GM23248 (cell line): ENCODE data around the gene ERBB3. TPM values are rescaled to one million over a fixed set of nuclear protein-coding genes. Genes with fewer than 3 reads are reported as not detected.
A peak's percentile ranks its signal among the peaks of the same experiment; 100 is the strongest.

Experiments
- DNase-seq: peaks from one replicate; pipeline ENCODE4 v3.0.0-alpha.2; 2015
- H2AFZ ChIP-seq: fragments of 200-600 bp; sonication (generic); 2 replicates; pipeline ENCODE4 v1.6.1; 2016; ENCODE audit warnings: antibody characterized with exemption
- H3F3A ChIP-seq: fragments of 200-600 bp; sonication (generic); 2 replicates; pipeline ENCODE4 v1.6.1; 2016; ENCODE audit warnings: mild to moderate bottlenecking, antibody characterized with exemption, mixed run types; ENCODE audit not compliant: insufficient read depth
- H3K27ac ChIP-seq: fragments of 200-600 bp; sonication (generic); 2 replicates; pipeline ENCODE4 v1.5.1; 2016; ENCODE audit warnings: mild to moderate bottlenecking
- H3K27me3 ChIP-seq: fragments of 200-600 bp; sonication (generic); replicated peaks from 2 replicates; pipeline ENCODE4 v1.6.1; 2016; ENCODE audit warnings: mild to moderate bottlenecking; ENCODE audit not compliant: insufficient read depth
- H3K36me3 ChIP-seq: fragments of 200-600 bp; sonication (generic); 2 replicates; pipeline ENCODE4 v1.6.1; 2016; ENCODE audit warnings: low read depth, mild to moderate bottlenecking
- H3K4me1 ChIP-seq: fragments of 200-600 bp; sonication (generic); 2 replicates; pipeline ENCODE4 v1.6.1; 2016; ENCODE audit warnings: mild to moderate bottlenecking; ENCODE audit not compliant: insufficient read depth
- H3K4me2 ChIP-seq: fragments of 200-600 bp; sonication (generic); one replicate; pipeline ENCODE4 v1.6.1; 2016; ENCODE audit warnings: mild to moderate bottlenecking; ENCODE audit not compliant: unreplicated experiment
- H3K4me3 ChIP-seq: fragments of 200-600 bp; sonication (generic); 2 replicates; pipeline ENCODE4 v1.5.1; 2016; ENCODE audit warnings: mild to moderate bottlenecking
- H3K79me2 ChIP-seq: fragments of 200-600 bp; sonication (generic); 2 replicates; pipeline ENCODE4 v1.6.1; 2016; ENCODE audit warnings: mild to moderate bottlenecking; ENCODE audit not compliant: insufficient read depth
- H3K9ac ChIP-seq: fragments of 200-600 bp; sonication (generic); 2 replicates; pipeline ENCODE4 v1.6.1; 2016; ENCODE audit warnings: mild to moderate bottlenecking
- H3K9me2 ChIP-seq: fragments of 200-600 bp; sonication (generic); 2 replicates; pipeline ENCODE4 v1.6.1; 2016; ENCODE audit warnings: mixed run types, mild to moderate bottlenecking, moderate library complexity; ENCODE audit not compliant: insufficient read depth
- H3K9me3 ChIP-seq: fragments of 200-600 bp; sonication (generic); one replicate; pipeline ENCODE4 v1.6.1; 2017; ENCODE audit warnings: low read depth
- H4K20me1 ChIP-seq: fragments of 200-600 bp; sonication (generic); 2 replicates; pipeline ENCODE4 v1.6.0; 2016; ENCODE audit not compliant: insufficient read depth
- EZH2 ChIP-seq: fragments of 200-600 bp; sonication (generic); IDR thresholded peaks from 2 replicates; pipeline ENCODE4 v1.6.1; 2018; ENCODE audit warnings: antibody characterized with exemption, mild to moderate bottlenecking; ENCODE audit not compliant: insufficient read depth, poor library complexity, severe bottlenecking
- EZH2phosphoT487 ChIP-seq: fragments of 200-600 bp; sonication (generic); IDR thresholded peaks from 2 replicates; pipeline ENCODE4 v1.6.1; 2018; ENCODE audit warnings: antibody characterized with exemption, moderate library complexity, mild to moderate bottlenecking, low read depth; ENCODE audit not compliant: insufficient read depth
- WGBS, 2 experiments: methylation state at CpG; one replicate each; pipeline ENCODE4 v1.1.6; 2015 to 2017; ENCODE audit warnings: low lambda C conversion rate in 2 of 2, low coverage in 1 of 2; ENCODE audit errors: missing lambda C conversion rate in 2 of 2; 5-methylcytosine and 5-hydroxymethylcytosine counted together
- in situ Hi-C: fragments of 300-500 bp; cut with MboI; formaldehyde crosslinking; loops from 2 replicates; pipeline ENCODE4 v1.15.0; 2020
- polyA plus RNA-seq: library from polyadenylated mRNA; unstranded; fragments of >200 nt; fragmentation: Nextera tagmentation; extraction: Ambion mirVana; gene quantifications from 2 replicates; pipeline ENCODE4 v1.2.1, GENCODE V29; 2016
- total RNA-seq: library from RNA; depleted of rRNA; stranded (reverse); fragments of >200 nt; shearing (Covaris generic); gene quantifications from 2 replicates; pipeline ENCODE4 v1.2.3, GENCODE V29; 2014

ERBB3 gene
- total and polyA plus RNA-seq, 2 experiments from 2014 or later: 1.9 to 3.5 TPM

DNA sequence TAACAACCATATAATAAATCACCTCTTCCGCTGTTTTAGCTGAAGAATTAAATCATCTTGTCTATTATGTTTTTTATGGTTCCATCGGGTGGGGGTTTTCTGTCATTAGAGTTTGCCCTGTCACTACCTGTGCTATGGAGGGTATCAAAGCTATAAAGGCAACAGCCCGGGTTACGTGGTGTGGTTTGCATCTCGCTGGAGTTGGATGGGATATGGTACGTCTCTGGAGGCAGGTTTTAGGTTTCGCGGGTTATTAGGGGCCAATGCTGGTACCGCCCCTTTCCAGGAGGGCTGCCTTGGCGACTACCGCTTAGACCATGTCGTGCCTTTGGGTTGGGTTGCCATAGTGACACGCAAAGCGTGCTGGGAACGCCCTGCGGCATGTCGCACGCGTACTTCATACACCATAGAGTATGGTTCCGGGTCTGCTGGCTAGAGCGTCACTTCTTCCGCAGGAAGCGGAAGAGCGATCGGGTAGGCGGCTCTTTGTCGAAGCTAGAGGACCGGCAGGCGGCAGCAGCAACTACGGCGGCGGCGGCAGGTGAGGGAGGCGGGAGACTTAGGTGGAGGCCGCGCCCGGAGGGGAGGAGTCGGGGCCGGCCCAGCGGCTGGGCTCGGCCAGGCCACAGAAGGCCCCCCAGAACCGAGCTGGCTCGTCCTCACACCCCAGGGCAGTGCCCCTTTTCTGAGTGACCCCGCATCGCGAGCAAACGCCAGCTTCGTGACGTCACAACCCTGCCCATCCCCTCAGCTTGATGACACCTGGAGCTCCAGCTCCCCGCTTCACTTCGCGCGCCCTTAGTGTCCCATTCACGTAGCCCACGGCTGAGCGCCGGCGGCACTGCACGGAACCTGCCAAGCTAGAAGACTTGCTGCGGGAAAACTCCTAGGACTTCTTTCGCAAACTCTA is 38.1 kb downstream of the ERBB3 start, which contains the start of gene ZC3H10:
Gene ZC3H10 (plus strand): TSS at position 489 of the 910 bp plus-strand sequence. CDS start 2,297 bp downstream, outside the sequence.
- DNase-seq: peak; percentile 100
- H2AFZ ChIP-seq: peak within 1 kb of the TSS; percentile 47
- peaks cover 18% of the 10 kb centered on the region for H3K4me1 ChIP-seq
- WGBS, 2 experiments: 0 to 1% methylated on average over 57 to 61 of the region's 61 CpGs
- H3F3A ChIP-seq: peaks cover 46% of the 10 kb centered on the region
- H3K27me3 ChIP-seq: no peaks in the 10 kb centered on the region
- H3K79me2 ChIP-seq: peaks cover 29% of the 10 kb centered on the region
- H3K9ac ChIP-seq: peak within 1 kb of the TSS; percentile 99
- H3K9me3 ChIP-seq: no peaks in the 10 kb centered on the region
- in situ Hi-C loops: no loop called here
- peaks cover 7% of the 10 kb centered on the region for H3K36me3 ChIP-seq
- H3K9me2 ChIP-seq: no peaks in the 10 kb centered on the region
- no peaks in the 10 kb centered on the region for H4K20me1 ChIP-seq
- TF ChIP-seq EZH2phosphoT487: no peak
- H3K4me3 ChIP-seq: peak within 1 kb of the TSS; percentile 98
- peak within 1 kb of the TSS; percentile 95 for H3K27ac ChIP-seq
- peak within 1 kb of the TSS; percentile 86 for H3K4me2 ChIP-seq

DNA sequence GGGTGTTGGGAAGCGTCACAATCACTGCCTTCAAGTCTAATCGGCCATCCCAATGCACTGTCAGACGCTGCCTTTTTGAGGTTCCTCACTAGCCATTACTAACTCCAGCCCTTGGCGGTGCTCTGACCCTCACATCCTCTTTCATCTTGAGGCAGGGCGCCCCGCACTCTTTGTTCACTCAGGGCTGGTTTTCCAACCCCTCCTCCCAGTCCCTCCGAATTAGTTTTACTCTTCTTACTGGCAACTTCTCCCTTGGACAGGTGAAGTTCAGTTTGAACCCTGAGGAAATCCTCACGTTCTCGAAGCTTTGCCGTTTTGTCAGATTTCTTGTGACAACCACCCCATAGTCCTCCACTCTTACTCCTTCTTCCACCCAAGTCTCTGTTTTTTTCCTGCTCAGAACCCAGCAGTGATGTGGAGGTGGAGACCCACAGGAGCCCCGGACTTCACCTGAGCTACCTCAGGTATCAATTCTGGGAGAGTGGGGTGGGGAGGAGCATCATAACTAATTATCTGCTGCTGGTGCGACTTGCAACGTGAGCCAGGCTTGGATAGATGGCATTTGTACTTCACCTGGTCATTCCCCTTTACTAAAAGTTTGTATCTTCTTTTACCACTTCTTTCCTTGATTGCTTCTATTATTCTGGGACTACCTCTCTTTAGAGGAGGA is 38.9 kb downstream of the ERBB3 start:
- Histone ChIP-seq H3K9ac (peak overlapping the region; percentile 75), H3K4me3 (peak overlapping the region; percentile 98), H3F3A (peaks cover 39% of the 10 kb centered on the region), H3K9me3 (no peaks in the 10 kb centered on the region), H3K4me2 (peak overlapping the region; percentile 83), H2AFZ (peak overlapping the region; percentile 47), H3K27ac (peak overlapping the region; percentile 68), H3K9me2 (no peaks in the 10 kb centered on the region), H3K4me1 (peaks cover 18% of the 10 kb centered on the region), H3K36me3 (no peaks in the 10 kb centered on the region; the same call in 1 of the 2 replicates), H4K20me1 (no peaks in the 10 kb centered on the region), H3K79me2 (peaks cover 29% of the 10 kb centered on the region), H3K27me3 (no peaks in the 10 kb centered on the region)
- DNase-seq: no peak
- TF ChIP-seq EZH2phosphoT487: no peak
- TF ChIP-seq EZH2: no peak
- whole genome bisulfite sequencing, 2 experiments: 1 to 2% methylated on average over 13 of the region's 13 CpGs
- in situ Hi-C loops: no loop called here

DNA sequence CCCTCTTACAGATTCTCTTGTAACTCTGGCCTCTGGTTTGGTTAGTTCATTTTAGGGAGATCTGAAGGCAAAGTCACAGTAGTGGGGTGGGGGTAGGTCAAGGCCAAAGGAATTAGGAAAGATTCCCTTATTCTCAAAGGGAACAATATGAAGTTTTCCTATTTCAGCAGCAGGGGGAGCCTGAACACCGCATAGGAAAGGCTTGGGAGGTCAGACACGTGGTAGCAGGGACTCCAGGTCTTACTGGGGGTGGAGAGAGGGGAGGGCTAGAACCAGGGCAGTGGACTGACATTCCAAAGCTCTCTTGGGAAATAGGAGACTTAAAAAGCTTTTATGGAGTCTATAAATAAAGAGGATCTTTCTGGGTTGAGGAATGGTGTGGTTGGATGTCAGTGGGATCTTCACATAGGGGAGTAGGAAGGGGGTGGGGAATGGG is 39.4 kb downstream of the ERBB3 start:
- peak; percentile 93 for DNase-seq
- WGBS, 2 experiments: 0 to 2% methylated on average over 2 of the region's 2 CpGs
- no peaks in the 10 kb centered on the region for H3K27me3 ChIP-seq
- H3F3A ChIP-seq: peaks cover 37% of the 10 kb centered on the region
- peak overlapping the region; percentile 68 for H3K27ac ChIP-seq
- H3K4me2 ChIP-seq: peak overlapping the region; percentile 83
- no peaks in the 10 kb centered on the region for H3K9me2 ChIP-seq
- no peaks in the 10 kb centered on the region for H3K9me3 ChIP-seq
- H3K9ac ChIP-seq: peak overlapping the region; percentile 75
- peak overlapping the region; percentile 14; the same call in 1 of the 2 replicates for H2AFZ ChIP-seq
- H3K4me3 ChIP-seq: peak overlapping the region; percentile 98
- H4K20me1 ChIP-seq: no peaks in the 10 kb centered on the region
- peaks cover 18% of the 10 kb centered on the region for H3K4me1 ChIP-seq
- H3K79me2 ChIP-seq: peaks cover 29% of the 10 kb centered on the region
- in situ Hi-C loops: no loop called here
- TF ChIP-seq EZH2phosphoT487 (no peak), EZH2 (no peak)
- no peaks in the 10 kb centered on the region; the same call in 1 of the 2 replicates for H3K36me3 ChIP-seq

DNA sequence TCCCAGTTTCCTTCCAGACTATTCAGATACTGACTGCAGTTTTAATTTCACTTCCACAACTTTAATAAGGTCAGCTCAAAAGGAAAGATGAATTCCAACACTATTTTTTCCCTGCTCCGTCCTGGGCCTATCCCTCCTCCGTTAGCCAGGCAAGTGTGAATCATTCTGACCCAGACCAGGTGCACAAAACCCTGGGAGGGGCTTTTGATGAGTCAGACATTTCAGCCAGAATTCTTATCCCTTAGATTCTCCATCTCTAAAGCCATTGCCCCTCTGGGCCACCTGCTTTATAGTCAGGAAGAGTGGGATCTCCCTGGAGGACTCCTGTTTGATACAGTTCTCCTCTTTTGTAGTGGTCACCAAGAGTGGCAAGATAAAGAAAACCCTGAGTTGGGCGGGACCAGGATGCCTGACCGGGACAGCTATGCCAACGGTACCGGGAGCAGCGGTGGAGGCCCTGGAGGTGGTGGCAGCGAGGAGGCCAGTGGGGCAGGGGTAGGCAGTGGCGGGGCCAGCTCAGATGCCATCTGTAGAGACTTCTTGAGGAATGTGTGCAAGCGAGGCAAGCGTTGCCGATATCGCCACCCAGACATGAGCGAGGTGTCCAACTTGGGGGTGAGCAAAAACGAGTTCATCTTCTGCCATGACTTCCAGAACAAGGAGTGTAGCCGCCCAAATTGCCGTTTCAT is 40.3 kb downstream of the ERBB3 start:
- H3K27ac ChIP-seq: no peak overlapping the region
- H3F3A ChIP-seq: peaks cover 37% of the 10 kb centered on the region

More for the DNA sequence above, 40.3 kb downstream of the ERBB3 start:
- Histone ChIP-seq H4K20me1 (no peaks in the 10 kb centered on the region), H3K4me1 (peaks cover 14% of the 10 kb centered on the region), H3K9ac (peak overlapping the region; percentile 75; the same call in 1 of the 2 replicates), H3K9me2 (no peaks in the 10 kb centered on the region), H3K4me3 (no peak overlapping the region), H3K79me2 (peaks cover 36% of the 10 kb centered on the region), H3K36me3 (no peaks in the 10 kb centered on the region; the same call in 1 of the 2 replicates), H3K27me3 (no peaks in the 10 kb centered on the region), H2AFZ (no peak overlapping the region), H3K4me2 (no peak overlapping the region), H3K9me3 (no peaks in the 10 kb centered on the region)
- no peak for DNase-seq
- TF ChIP-seq EZH2 (no peak), EZH2phosphoT487 (no peak)
- in situ Hi-C loops: no loop called here
- WGBS, 2 experiments: 83% methylated on average over 16 to 17 of the region's 17 CpGs
